HepG2 (cell line): ENCODE results near the gene RASSF4. TPM values are rescaled to one million over a fixed set of nuclear protein-coding genes. Genes with fewer than 3 reads are reported as not detected.

Experiments
- AKAP8 ChIP-seq: sonication (generic); formaldehyde crosslinking; IDR thresholded peaks from 2 replicates; pipeline ENCODE4 v1.5.1; 2020; ENCODE audit warnings: mild to moderate bottlenecking, missing genetic modification reagents
- HIC2 ChIP-seq: sonication (generic); formaldehyde crosslinking; IDR thresholded peaks from 2 replicates; pipeline ENCODE4 v1.9.0; 2022; ENCODE audit warnings: low read depth, missing genetic modification reagents
- HMGA1 ChIP-seq: sonication (generic); formaldehyde crosslinking; conservative IDR thresholded peaks from 2 replicates; pipeline ENCODE4 v1.4.0; 2020; ENCODE audit warnings: missing genetic modification reagents
- KDM5B ChIP-seq: sonication (generic); formaldehyde crosslinking; IDR thresholded peaks from 2 replicates; pipeline ENCODE4 v1.4.0; 2020; ENCODE audit warnings: missing genetic modification reagents, mild to moderate bottlenecking, borderline replicate concordance
- PLRG1 ChIP-seq: fragments of 450-650 bp; conservative IDR thresholded peaks from 2 replicates; pipeline ENCODE4 v1.6.1; 2016
- PPARG ChIP-seq: conservative IDR thresholded peaks from 2 replicates; pipeline ENCODE4 v1.6.1; 2016; ENCODE audit warnings: missing biosample characterization, missing genetic modification reagents
- SIN3A ChIP-seq: IDR thresholded peaks from 2 replicates; pipeline ENCODE4 v1.6.1; 2011; ENCODE audit warnings: low read depth, mild to moderate bottlenecking, control low read depth, low read length, borderline replicate concordance
- TARDBP ChIP-seq: sonication (generic); formaldehyde crosslinking; IDR thresholded peaks from 2 replicates; pipeline ENCODE4 v1.8.0; 2022; ENCODE audit warnings: mild to moderate bottlenecking, missing genetic modification reagents
- ZBTB38 ChIP-seq: sonication (generic); formaldehyde crosslinking; IDR thresholded peaks from 2 replicates; pipeline ENCODE4 v1.5.1; 2020; ENCODE audit warnings: mild to moderate bottlenecking, missing genetic modification reagents
- ZBTB42 ChIP-seq: sonication (generic); formaldehyde crosslinking; IDR thresholded peaks from 2 replicates; pipeline ENCODE4 v1.5.0; 2020; ENCODE audit warnings: mild to moderate bottlenecking, missing genetic modification reagents
- ZKSCAN8 ChIP-seq: IDR thresholded peaks from 2 replicates; pipeline ENCODE4 v1.6.1; 2016; ENCODE audit warnings: borderline replicate concordance, missing genetic modification reagents, missing compliant biosample characterization
- ZMYM3 ChIP-seq: sonication (generic); formaldehyde crosslinking; IDR thresholded peaks from 2 replicates; pipeline ENCODE4 v1.5.1; 2020; ENCODE audit warnings: mild to moderate bottlenecking, missing genetic modification reagents
- ZNF263 ChIP-seq: sonication (generic); formaldehyde crosslinking; IDR thresholded peaks from 2 replicates; pipeline ENCODE4 v1.4.0; 2020; ENCODE audit warnings: missing genetic modification reagents
- ZNF547 ChIP-seq: sonication (generic); formaldehyde crosslinking; IDR thresholded peaks from 2 replicates; pipeline ENCODE4 v1.5.1; 2020; ENCODE audit warnings: mild to moderate bottlenecking, missing genetic modification reagents
- ZNF605 ChIP-seq: sonication (generic); formaldehyde crosslinking; IDR thresholded peaks from 2 replicates; pipeline ENCODE4 v1.8.0; 2022; ENCODE audit warnings: mild to moderate bottlenecking, missing genetic modification reagents
- ZNF687 ChIP-seq: sonication (generic); formaldehyde crosslinking; IDR thresholded peaks from 2 replicates; pipeline ENCODE4 v1.5.1; 2020; ENCODE audit warnings: mild to moderate bottlenecking, missing genetic modification reagents, moderate library complexity
- ZNF766 ChIP-seq: sonication (generic); formaldehyde crosslinking; IDR thresholded peaks from 2 replicates; pipeline ENCODE4 v1.5.0; 2020; ENCODE audit warnings: missing genetic modification reagents, borderline replicate concordance
- ZNF780A ChIP-seq: sonication (generic); formaldehyde crosslinking; IDR thresholded peaks from 2 replicates; pipeline ENCODE4 v1.8.0; 2022; ENCODE audit warnings: mild to moderate bottlenecking, missing genetic modification reagents, moderate library complexity
- ZNF782 ChIP-seq: sonication (generic); formaldehyde crosslinking; IDR thresholded peaks from 2 replicates; pipeline ENCODE4 v1.4.0; 2020; ENCODE audit warnings: missing genetic modification reagents, mild to moderate bottlenecking, borderline replicate concordance
- polyA plus RNA-seq, 8 experiments: library from polyadenylated mRNA; depleted of rRNA in 3 of 8; stranded (reverse) in 7 of 8; unstranded in 1 of 8; fragments of >200 nt; fragmentation: Illumina TruSeq in 4 of 8; extraction: Trizol in 4 of 8; gene quantifications; 2 replicates each; pipeline versions ENCODE4 v1.2.1 to v1.2.3, GENCODE V29; 2011 to 2016; ENCODE audit warnings: low read depth in 4 of 8, missing spikeins in 1 of 8, mixed read lengths in 1 of 8; ENCODE audit not compliant: insufficient read depth in 1 of 8
- total RNA-seq, 5 experiments: library from RNA; depleted of rRNA; stranded (reverse); fragments of >200 nt; fragmentation: Illumina TruSeq; extraction: Trizol; gene quantifications; 2 replicates each; pipeline ENCODE4 v1.2.3, GENCODE V29; 2016; ENCODE audit warnings: low read depth in 1 of 5
- TF ChIP-seq, protein P1 (sequence below): sonication (generic); formaldehyde crosslinking; IDR thresholded peaks from 2 replicates; pipeline ENCODE4 v1.8.0; 2022; ENCODE audit warnings: mild to moderate bottlenecking, missing genetic modification reagents

Gene RASSF4
- total and polyA plus RNA-seq, 2 of the 13 experiments (the other 11 are each of a cell fraction or from before 2014, with no cell fraction given) = 34.0 to 51.7 TPM

DNA sequence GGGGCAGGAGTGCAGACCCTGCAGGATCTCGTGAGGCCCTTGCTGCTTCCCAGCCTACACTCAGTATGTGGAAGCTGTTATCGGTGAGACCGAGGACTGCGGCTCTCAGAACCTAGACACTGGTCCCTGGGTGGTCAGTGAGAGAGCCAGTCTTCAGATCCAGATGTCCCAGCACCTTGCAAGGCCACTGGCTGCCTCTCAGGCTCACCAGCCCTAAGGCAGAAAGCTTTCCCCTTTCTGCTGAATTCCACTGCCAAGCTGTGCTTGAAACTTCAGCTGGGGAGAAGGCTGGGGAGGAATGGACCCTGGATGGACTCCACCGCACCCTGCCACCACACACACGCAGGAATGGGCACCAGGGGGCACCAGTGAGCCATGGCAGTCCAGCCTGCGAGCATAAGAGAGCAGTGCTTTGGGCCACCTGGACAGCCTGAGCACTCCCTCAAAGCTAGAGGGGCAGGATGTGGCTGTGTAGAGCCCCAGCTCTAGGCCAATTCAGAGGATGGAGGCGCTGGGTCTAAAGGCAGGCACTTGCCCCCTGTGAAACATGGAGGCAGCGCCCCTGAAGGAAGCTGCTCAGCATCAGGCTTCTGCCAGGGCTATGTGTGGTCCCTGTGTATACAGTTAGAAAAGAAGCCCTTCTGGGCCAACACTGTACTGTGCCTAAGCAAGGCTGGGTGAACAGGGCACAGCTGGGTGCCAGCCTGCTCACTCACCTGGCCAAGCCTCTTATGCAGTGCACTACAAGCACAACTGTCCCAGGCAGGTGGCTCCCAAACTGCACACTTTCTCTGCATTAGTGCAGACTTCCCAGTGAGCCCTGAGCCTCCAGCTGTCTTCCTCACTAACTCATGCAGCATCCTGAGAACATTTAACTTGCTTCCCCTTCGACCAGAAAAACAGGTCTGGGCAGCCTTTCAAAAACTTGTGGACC, 26.8 kb upstream of the RASSF4 start (continued):
- TF ChIP-seq, protein P1, sequence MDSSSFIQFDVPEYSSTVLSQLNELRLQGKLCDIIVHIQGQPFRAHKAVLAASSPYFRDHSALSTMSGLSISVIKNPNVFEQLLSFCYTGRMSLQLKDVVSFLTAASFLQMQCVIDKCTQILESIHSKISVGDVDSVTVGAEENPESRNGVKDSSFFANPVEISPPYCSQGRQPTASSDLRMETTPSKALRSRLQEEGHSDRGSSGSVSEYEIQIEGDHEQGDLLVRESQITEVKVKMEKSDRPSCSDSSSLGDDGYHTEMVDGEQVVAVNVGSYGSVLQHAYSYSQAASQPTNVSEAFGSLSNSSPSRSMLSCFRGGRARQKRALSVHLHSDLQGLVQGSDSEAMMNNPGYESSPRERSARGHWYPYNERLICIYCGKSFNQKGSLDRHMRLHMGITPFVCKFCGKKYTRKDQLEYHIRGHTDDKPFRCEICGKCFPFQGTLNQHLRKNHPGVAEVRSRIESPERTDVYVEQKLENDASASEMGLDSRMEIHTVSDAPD (CRISPR knock-in tag) = peak; percentile 45; the same call in 1 of the 2 replicates
- TF ChIP-seq HIC2 (CRISPR knock-in tag) (peak; percentile 66; the same call in 1 of the 2 replicates), SIN3A (no peak), AKAP8 (CRISPR knock-in tag) (no peak; the same call in 1 of the 2 replicates), ZMYM3 (CRISPR knock-in tag) (no peak; the same call in 1 of the 2 replicates), PPARG (CRISPR knock-in tag) (no peak), KDM5B (peak; percentile 75), ZNF687 (CRISPR knock-in tag) (peak; percentile 89), ZNF605 (CRISPR knock-in tag) (0 out of 2 replicates have a peak, but pooled peaks have one; percentile 27), ZNF780A (CRISPR knock-in tag) (no peak), PLRG1 (no peak), ZKSCAN8 (CRISPR knock-in tag) (peak; percentile 65; the same call in 1 of the 2 replicates), ZNF782 (CRISPR knock-in tag) (no peak), ZNF547 (0 out of 2 replicates have a peak, but pooled peaks have one; percentile 55), ZBTB38 (CRISPR knock-in tag) (peak; percentile 85), ZNF766 (no peak), ZBTB42 (CRISPR knock-in tag) (no peak), TARDBP (peak; percentile 66), ZNF263 (CRISPR knock-in tag) (peak; percentile 75), HMGA1 (CRISPR knock-in tag) (no peak)
